Measurements from ENCODE around the gene LEF1. TPM values are rescaled to one million over a fixed set of nuclear protein-coding genes. Genes with fewer than 3 reads are reported as not detected.

Gene LEF1
- total RNA-seq, 1 donor from 2014 or later = 139 TPM

DNA sequence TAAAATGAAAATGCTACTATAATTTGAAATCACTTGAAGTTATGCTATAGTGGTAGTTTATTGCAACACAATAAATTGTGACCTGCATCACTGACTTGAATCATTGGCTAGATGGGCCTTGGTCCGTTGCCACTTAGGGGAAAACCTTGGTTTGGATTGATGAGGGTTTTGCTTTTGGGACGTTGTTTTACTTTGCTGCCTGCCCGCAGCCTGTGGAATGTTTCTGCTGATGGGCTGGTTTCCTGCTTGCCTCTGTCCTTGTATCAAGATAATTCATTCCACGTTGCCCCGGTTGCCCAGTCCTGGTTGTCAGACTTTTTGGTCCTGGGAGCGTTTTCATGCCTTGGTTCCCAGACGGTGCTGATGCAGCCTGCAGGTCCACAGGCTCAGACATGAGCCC, 160.7 kb downstream of the LEF1 start:
- H3K4me3 Mint-ChIP-seq = no peak overlapping the region
- no peak for DNase-seq (ENCODE audit: low spot score)
- H3K36me3 Mint-ChIP-seq (ENCODE audit: low read depth) = peaks cover 18% of the 10 kb centered on the region
- H3K4me1 Mint-ChIP-seq (ENCODE audit: low read depth) = peaks cover 17% of the 10 kb centered on the region
- intact Hi-C loops (cut with micrococcal nuclease) = no loop called here
- no peak overlapping the region for H3K27ac Mint-ChIP-seq
- H3K9me3 Mint-ChIP-seq = no peaks in the 10 kb centered on the region
- no peaks in the 10 kb centered on the region for H3K27me3 Mint-ChIP-seq (ENCODE audit: insufficient read depth)

GRCh38 chr4:108006361-108006760, 162.4 kb downstream of the LEF1 start:
- Mint-ChIP-seq H3K36me3 (ENCODE audit: low read depth) (peaks cover 15% of the 10 kb centered on the region), H3K4me3 (no peak overlapping the region), H3K27ac (no peak overlapping the region), H3K4me1 (ENCODE audit: low read depth) (peaks cover 12% of the 10 kb centered on the region), H3K27me3 (ENCODE audit: insufficient read depth) (no peaks in the 10 kb centered on the region), H3K9me3 (no peaks in the 10 kb centered on the region)
- intact Hi-C loops (cut with micrococcal nuclease) = no loop called here
- no peak for DNase-seq (ENCODE audit: low spot score)

DNA sequence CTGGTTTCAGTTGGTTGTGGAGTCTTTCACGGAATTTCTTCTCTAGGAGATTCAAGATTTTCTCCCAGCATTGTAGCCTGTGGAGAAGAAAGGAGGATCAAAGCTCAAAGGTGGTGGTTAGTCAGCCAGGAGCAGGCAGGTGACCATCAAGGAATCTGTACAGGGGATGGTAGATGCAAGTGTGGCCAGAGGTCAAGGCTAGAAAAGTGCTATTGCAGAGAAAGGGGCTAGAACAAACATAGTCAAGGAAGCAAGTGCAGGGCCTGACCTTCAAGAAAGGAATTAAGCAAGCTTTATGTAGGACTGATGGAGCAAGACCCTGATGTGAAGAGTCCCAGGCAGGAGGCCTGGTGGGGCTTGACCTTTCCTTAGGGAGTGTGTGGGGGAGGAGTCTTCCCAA, 162.9 kb downstream of the LEF1 start:
- intact Hi-C loops (cut with micrococcal nuclease) = no loop called here
- no peaks in the 10 kb centered on the region for H3K27me3 Mint-ChIP-seq (ENCODE audit: insufficient read depth)
- H3K27ac Mint-ChIP-seq = no peak overlapping the region
- H3K9me3 Mint-ChIP-seq = no peaks in the 10 kb centered on the region
- no peak overlapping the region for H3K4me3 Mint-ChIP-seq
- H3K36me3 Mint-ChIP-seq (ENCODE audit: low read depth) = peaks cover 15% of the 10 kb centered on the region
- H3K4me1 Mint-ChIP-seq (ENCODE audit: low read depth) = peaks cover 12% of the 10 kb centered on the region
- DNase-seq (ENCODE audit: low spot score) = no peak

GRCh38 chr4:108004646-108005045, 164.1 kb downstream of the LEF1 start:
- no peak overlapping the region for H3K27ac Mint-ChIP-seq
- intact Hi-C loops (cut with micrococcal nuclease) = no loop called here
- no peak for DNase-seq (ENCODE audit: low spot score)
- peaks cover 20% of the 10 kb centered on the region for H3K36me3 Mint-ChIP-seq (ENCODE audit: low read depth)
- H3K9me3 Mint-ChIP-seq = no peaks in the 10 kb centered on the region
- H3K27me3 Mint-ChIP-seq (ENCODE audit: insufficient read depth) = no peaks in the 10 kb centered on the region
- H3K4me1 Mint-ChIP-seq (ENCODE audit: low read depth) = peaks cover 23% of the 10 kb centered on the region
- no peak overlapping the region for H3K4me3 Mint-ChIP-seq

- Mint-ChIP-seq H3K27me3 (ENCODE audit: insufficient read depth) (no peaks in the 10 kb centered on the region), H3K27ac (no peak overlapping the region), H3K36me3 (ENCODE audit: low read depth) (peaks cover 20% of the 10 kb centered on the region), H3K4me3 (no peak overlapping the region), H3K4me1 (ENCODE audit: low read depth) (peaks cover 27% of the 10 kb centered on the region), H3K9me3 (no peaks in the 10 kb centered on the region)
- no peak for DNase-seq (ENCODE audit: low spot score)
- intact Hi-C loops (cut with micrococcal nuclease) = no loop called here
Observed at GRCh38 chr4:108003982-108004515, 164.7 kb downstream of the LEF1 start.

DNA sequence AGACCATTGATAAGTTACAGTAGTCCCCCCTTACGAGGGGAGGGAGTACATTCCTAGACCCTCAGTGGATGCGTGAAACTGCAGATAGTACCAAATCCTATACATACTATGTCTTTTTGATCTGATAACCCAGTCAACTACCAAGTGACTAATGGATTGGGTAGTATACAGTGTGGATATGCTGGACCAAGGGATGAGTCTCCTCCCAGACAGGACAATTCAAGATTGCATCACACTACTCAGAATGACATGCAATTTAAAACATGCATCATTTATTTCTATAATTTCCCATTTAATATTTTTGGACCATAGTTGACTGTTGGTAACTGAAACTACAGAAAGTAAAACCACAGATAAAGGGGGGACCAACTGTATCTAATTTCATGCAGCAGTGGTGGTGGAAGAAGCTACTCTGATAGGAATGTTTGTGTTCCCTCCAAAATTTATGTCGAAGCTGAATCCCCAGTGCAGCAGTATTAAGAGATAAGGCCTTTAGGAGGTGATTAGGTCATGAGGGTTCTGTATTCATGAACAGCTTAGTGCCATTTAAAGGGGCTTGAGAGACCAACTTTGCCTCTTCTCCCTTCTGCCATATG, 167.1 kb downstream of the LEF1 start:
- Mint-ChIP-seq H3K9me3 (no peaks in the 10 kb centered on the region), H3K4me3 (no peak overlapping the region), H3K36me3 (ENCODE audit: low read depth) (peaks cover 22% of the 10 kb centered on the region), H3K27ac (no peak overlapping the region), H3K27me3 (ENCODE audit: insufficient read depth) (no peaks in the 10 kb centered on the region), H3K4me1 (ENCODE audit: low read depth) (peaks cover 26% of the 10 kb centered on the region)
- intact Hi-C loops (cut with micrococcal nuclease) = no loop called here
- no peak for DNase-seq (ENCODE audit: low spot score)

DNA sequence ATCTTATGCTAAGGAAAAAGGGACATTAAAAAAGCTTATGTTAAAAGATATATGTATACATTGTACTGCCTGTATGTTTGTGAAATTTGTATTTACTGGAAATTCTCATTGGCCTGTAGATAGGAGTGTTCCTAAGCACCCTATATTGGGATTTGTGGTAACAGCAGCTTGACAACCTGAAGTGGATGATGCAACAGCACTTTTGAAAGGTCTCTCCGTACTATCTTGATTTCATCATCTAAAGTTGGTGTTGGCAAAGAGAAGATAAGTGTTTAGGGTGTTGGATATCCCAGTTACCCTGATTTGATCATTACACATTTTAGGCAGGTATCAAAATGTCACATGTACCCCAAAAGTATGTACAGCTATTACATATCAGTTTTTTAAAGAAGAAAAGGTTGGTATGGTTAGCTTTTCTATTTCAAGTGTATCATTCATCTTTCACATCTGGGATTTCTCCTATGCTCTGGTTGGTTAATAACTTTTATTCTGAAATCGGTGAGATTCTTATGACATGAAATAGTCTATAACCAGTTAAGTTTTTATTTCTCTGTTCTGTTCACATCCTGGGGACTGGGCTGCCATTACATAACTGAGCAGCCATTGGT, 168.7 kb downstream of the LEF1 start:
- DNase-seq (ENCODE audit: low spot score) = no peak
- Mint-ChIP-seq H3K4me3 (no peak overlapping the region), H3K4me1 (ENCODE audit: low read depth) (peaks cover 21% of the 10 kb centered on the region), H3K27ac (no peak overlapping the region), H3K9me3 (no peaks in the 10 kb centered on the region), H3K36me3 (ENCODE audit: low read depth) (peaks cover 28% of the 10 kb centered on the region), H3K27me3 (ENCODE audit: insufficient read depth) (no peaks in the 10 kb centered on the region)
- intact Hi-C loops (cut with micrococcal nuclease) = no loop called here

- no peaks in the 10 kb centered on the region for H3K27me3 Mint-ChIP-seq (ENCODE audit: insufficient read depth)
- peaks cover 42% of the 10 kb centered on the region for H3K4me1 Mint-ChIP-seq (ENCODE audit: low read depth)
- H3K27ac Mint-ChIP-seq = no peak overlapping the region
- intact Hi-C loops (cut with micrococcal nuclease) = no loop called here
- DNase-seq (ENCODE audit: low spot score) = no peak
- H3K4me3 Mint-ChIP-seq = no peak overlapping the region
- peaks cover 25% of the 10 kb centered on the region for H3K36me3 Mint-ChIP-seq (ENCODE audit: low read depth)
- no peaks in the 10 kb centered on the region for H3K9me3 Mint-ChIP-seq
Observed at GRCh38 chr4:107997794-107998193, 170.9 kb downstream of the LEF1 start.

Other genes starting within 250 kb of the LEF1 start
- 1.1 and 1.5 TPM in 2 replicates for gene CYP2U1, start 237.4 kb downstream of the LEF1 start, total RNA-seq
- 33.9 and 36.8 TPM in 2 replicates for gene HADH, start 179.0 kb downstream of the LEF1 start, total RNA-seq

Measured in activated T-helper 1 cell treated with anti-CD3 and anti-CD28 coated beads, Interleukin-12 subunit alpha, Interleukin-12 subunit beta, Interleukin-2, Interleukin-4 antibody, amounts not matched to agents 30 ng/mL and 10 ng/mL and 1 ng/mL, durations not matched to agents 14 hours and 24 hours and 36 hours (primary cell).